RWPE2 (cell line): ENCODE results near the gene PLK1.
"Not testable (repeated sequence)": the region's sequence is repeated elsewhere in the genome, so short reads cannot be mapped to it uniquely, and the experiment has no call there.

Experiments used
- ATAC-seq: fragments of 200-7000 bp; cut with Tn5 transposase; 3 replicates; pipeline ENCODE4 v1.9.1; 2021; ENCODE audit warnings: low read depth
- DNase-seq: peaks from one replicate; pipeline ENCODE4 v3.0.0-alpha.2; 2020; ENCODE audit warnings: low spot score
- H3K27ac ChIP-seq: fragments of 450-650 bp; 2 replicates; pipeline ENCODE4 v1.5.1; 2017; ENCODE audit warnings: mild to moderate bottlenecking; ENCODE audit not compliant: poor library complexity, severe bottlenecking
- H3K27me3 ChIP-seq: fragments of 250-450 bp; sonication (Bioruptor Pico); 2 replicates; pipeline ENCODE4 v1.5.1; 2021; ENCODE audit warnings: mild to moderate bottlenecking, moderate library complexity; ENCODE audit not compliant: insufficient read depth, poor library complexity, severe bottlenecking
- H3K36me3 ChIP-seq: fragments of 250-450 bp; sonication (Bioruptor Pico); 2 replicates; pipeline ENCODE4 v1.5.1; 2020; ENCODE audit warnings: low read depth, mild to moderate bottlenecking, moderate library complexity
- H3K4me1 ChIP-seq: fragments of 250-450 bp; sonication (Bioruptor Pico); 2 replicates; pipeline ENCODE4 v1.5.1; 2021; ENCODE audit warnings: mild to moderate bottlenecking, moderate library complexity; ENCODE audit not compliant: insufficient read depth, poor library complexity, severe bottlenecking
- H3K4me3 ChIP-seq: fragments of 250-450 bp; sonication (Bioruptor Pico); 2 replicates; pipeline ENCODE4 v1.5.1; 2021; ENCODE audit warnings: mild to moderate bottlenecking, moderate library complexity; ENCODE audit not compliant: severe bottlenecking
- H3K9me3 ChIP-seq: fragments of 250-450 bp; sonication (Bioruptor Pico); 2 replicates; pipeline ENCODE4 v1.5.1; 2021; ENCODE audit warnings: mild to moderate bottlenecking, moderate library complexity; ENCODE audit not compliant: severe bottlenecking
- TF ChIP-seq, protein P1 (sequence below): fragments of 450-650 bp; IDR thresholded peaks from one replicate; pipeline ENCODE4 v1.5.1; 2017; ENCODE audit warnings: mild to moderate bottlenecking, moderate library complexity; ENCODE audit not compliant: poor library complexity, severe bottlenecking

The PLK1 gene

DNA sequence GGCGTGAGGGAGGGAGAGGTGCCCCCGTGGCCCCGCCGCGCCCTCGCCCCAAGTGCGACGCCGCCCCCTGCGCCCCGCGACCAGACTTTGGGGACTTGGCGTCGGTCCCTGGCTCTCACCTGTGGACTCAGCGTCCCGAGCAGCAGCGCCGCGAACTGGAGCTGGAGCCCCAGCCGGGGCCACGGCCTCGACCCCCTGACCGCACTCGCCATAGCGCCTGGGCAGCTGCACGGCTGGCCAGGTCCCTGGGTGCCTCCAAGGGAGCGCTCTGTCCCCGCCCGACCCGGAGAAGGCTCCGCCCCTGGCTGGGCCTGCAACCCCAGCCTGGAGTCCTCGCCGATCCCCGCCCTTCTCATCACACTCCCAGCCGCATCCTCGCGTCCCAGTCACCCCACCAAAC, 34.3 kb downstream of the PLK1 start, which contains the start of gene ERN2:
ERN2 (minus strand) TSS at position 247 of the 400 bp plus-strand sequence; CDS start at position 212, 35 bp downstream.
- no peaks in the 10 kb centered on the region for H3K4me1 ChIP-seq
- no peak for DNase-seq
- peaks cover 6% of the 10 kb centered on the region for H3K27me3 ChIP-seq
- no peaks in the 10 kb centered on the region for H3K9me3 ChIP-seq
- TF ChIP-seq, protein P1, sequence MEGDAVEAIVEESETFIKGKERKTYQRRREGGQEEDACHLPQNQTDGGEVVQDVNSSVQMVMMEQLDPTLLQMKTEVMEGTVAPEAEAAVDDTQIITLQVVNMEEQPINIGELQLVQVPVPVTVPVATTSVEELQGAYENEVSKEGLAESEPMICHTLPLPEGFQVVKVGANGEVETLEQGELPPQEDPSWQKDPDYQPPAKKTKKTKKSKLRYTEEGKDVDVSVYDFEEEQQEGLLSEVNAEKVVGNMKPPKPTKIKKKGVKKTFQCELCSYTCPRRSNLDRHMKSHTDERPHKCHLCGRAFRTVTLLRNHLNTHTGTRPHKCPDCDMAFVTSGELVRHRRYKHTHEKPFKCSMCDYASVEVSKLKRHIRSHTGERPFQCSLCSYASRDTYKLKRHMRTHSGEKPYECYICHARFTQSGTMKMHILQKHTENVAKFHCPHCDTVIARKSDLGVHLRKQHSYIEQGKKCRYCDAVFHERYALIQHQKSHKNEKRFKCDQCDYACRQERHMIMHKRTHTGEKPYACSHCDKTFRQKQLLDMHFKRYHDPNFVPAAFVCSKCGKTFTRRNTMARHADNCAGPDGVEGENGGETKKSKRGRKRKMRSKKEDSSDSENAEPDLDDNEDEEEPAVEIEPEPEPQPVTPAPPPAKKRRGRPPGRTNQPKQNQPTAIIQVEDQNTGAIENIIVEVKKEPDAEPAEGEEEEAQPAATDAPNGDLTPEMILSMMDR: no peak
- no peaks in the 10 kb centered on the region for H3K36me3 ChIP-seq
- 0 out of 3 replicates have a peak, but pooled peaks have one; percentile 23 for ATAC-seq
- no peak within 1 kb of the TSS for H3K4me3 ChIP-seq
- H3K27ac ChIP-seq: no peak within 1 kb of the TSS

DNA sequence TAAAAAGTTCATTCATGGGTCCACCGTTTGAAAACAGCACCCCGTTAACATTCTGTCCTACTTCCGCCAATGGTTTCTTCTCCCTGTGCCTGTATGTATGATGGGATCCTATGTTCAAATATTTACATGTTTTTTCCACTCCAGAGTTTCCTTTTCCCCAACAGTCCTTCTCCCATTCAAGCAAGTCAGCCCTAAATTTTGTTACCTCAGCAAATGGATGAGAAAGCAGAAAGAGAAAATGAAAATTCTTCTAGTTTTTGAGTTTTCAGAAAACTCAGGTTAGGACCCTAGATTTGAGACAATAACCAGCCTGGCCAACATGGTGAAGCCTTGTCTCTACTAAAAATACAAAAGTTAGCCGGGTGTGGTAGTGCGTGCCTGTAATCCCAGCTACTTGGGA, 37.8 kb downstream of the PLK1 start:
- ATAC-seq (no peak), DNase-seq (no peak)
- Histone ChIP-seq H3K36me3 (no peaks in the 10 kb centered on the region), H3K27me3 (peaks cover 6% of the 10 kb centered on the region), H3K9me3 (no peaks in the 10 kb centered on the region), H3K4me3 (no peak overlapping the region), H3K4me1 (no peaks in the 10 kb centered on the region), H3K27ac (no peak overlapping the region)
- TF ChIP-seq, protein P1: no peak

DNA sequence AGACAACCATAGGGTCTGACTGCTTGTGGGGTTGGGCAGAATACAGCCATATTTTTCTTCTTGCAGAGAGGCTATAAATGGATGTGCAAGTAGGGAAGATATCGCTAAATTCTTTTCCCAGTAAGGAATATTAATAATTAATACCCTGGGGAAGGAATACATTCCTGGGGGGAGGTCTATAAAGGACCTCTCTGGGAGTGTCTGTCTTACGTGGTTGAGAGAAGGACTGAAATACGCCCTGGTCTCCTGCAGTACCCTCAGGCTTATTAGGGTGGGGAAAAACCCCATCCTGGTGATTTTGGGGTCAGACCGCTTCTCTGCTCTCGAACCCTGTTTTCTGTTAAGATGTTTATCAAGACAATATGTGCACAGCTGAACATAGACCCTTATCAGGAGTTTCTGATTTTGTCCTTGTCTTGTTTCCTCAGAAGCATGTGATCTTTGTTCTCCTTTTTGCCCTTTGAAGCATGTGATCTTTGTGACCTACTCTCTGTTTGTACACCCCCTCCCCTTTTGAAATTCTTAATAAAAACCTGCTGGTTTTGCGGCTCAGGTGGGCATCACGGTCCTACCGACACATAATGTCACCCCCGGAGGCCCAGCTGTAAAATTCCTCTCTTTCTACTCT, 44.0 kb downstream of the PLK1 start:
- H3K4me3 ChIP-seq, H3K4me1 ChIP-seq, H3K9me3 ChIP-seq, DNase-seq, H3K27ac ChIP-seq, H3K36me3 ChIP-seq, H3K27me3 ChIP-seq, ATAC-seq: not testable (repeated sequence)

DNA sequence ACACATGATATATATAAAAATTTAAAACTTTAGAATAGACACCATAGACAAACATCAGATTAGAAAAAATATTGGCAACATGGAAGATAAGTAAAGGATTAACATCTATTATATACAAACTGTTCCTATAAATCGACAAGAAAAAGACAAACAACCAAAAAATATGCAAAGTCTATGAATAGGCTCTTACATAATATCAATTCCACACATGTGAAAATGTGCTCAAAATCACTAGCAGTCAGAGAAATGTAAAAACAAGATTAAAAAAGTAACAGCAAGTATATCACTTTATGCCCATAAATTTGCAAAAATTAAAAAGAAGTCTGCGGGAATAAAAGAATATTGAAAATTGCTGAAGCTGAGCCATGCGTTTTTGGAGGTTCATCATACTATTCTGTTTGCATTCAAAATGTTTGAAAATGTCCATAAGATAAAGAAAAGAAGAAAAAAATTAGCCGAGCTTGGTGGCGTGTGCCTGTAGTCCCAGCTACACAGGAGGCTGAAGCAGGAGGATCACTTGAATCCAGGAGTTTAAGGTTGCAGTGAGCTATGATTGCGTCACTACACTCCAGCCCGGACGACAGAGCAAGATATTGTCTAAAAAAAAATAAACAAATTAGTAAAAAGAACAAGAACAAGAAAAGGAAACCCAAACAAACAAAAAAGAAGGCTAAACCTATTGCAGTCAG, 45.6 kb downstream of the PLK1 start:
- no peak overlapping the region for H3K27ac ChIP-seq
- no peaks in the 10 kb centered on the region for H3K9me3 ChIP-seq
- no peak overlapping the region for H3K4me3 ChIP-seq
- no peaks in the 10 kb centered on the region for H3K36me3 ChIP-seq
- H3K27me3 ChIP-seq: no peaks in the 10 kb centered on the region
- DNase-seq (no peak), ATAC-seq (no peak)
- H3K4me1 ChIP-seq: no peaks in the 10 kb centered on the region
- TF ChIP-seq, protein P1: no peak

DNA sequence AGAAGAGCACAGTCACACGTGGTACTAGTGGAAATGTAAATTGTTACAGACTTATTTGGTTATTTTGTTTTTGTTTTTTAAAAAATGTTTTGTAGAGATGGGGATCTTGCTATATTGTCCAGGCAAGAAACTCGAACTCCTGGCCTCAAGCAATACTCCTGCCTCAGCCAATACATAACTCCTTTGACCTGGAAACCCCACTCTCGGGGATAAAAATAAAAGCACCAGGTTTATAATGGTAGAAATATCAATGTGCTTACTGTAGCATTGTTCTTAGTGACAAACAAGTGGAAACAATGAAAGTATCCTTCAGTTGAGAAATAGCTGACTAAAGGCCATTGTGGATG, 46.1 kb downstream of the PLK1 start:
- Histone ChIP-seq H3K27me3 (no peaks in the 10 kb centered on the region), H3K4me3 (no peak overlapping the region), H3K9me3 (no peaks in the 10 kb centered on the region), H3K36me3 (no peaks in the 10 kb centered on the region), H3K4me1 (no peaks in the 10 kb centered on the region), H3K27ac (no peak overlapping the region)
- DNase-seq: no peak
- TF ChIP-seq, protein P1: no peak
- ATAC-seq: no peak
